Amniotic epithelial cell (primary cell): ENCODE measurements around the gene NBDY.

Experiments used
- DNase-seq: peaks from one replicate; pipeline ENCODE4 v3.0.0-alpha.2; 2010; ENCODE audit warnings: low read depth

NBDY gene

GRCh38 chrX:56785442-56785841 lies 56.4 kb downstream of the NBDY start:
- no peak for DNase-seq

- DNase-seq = no peak
These were observed 58.1 kb downstream of the NBDY start for GRCh38 chrX:56786889-56787733.

- DNase-seq = no peak
These were observed 58.7 kb downstream of the NBDY start for GRCh38 chrX:56787734-56788152.

GRCh38 chrX:56788229-56788628 lies 59.2 kb downstream of the NBDY start:
- no peak for DNase-seq

- no peak for DNase-seq
These were observed 59.7 kb downstream of the NBDY start for GRCh38 chrX:56788717-56789122.

- no peak for DNase-seq
These were observed 60.6 kb downstream of the NBDY start for GRCh38 chrX:56789518-56790070.

- DNase-seq = no peak
These were observed 61.7 kb downstream of the NBDY start for GRCh38 chrX:56790778-56791177.

- no peak for DNase-seq
These were observed 62.4 kb downstream of the NBDY start for GRCh38 chrX:56791456-56791855.

GRCh38 chrX:56792270-56793111 lies 63.4 kb downstream of the NBDY start:
- no peak for DNase-seq

GRCh38 chrX:56793112-56793430 lies 64.0 kb downstream of the NBDY start:
- DNase-seq = no peak

- no peak for DNase-seq
These were observed 64.7 kb downstream of the NBDY start for GRCh38 chrX:56793521-56794320.

- no peak for DNase-seq
These were observed 65.6 kb downstream of the NBDY start for GRCh38 chrX:56794404-56795230.

GRCh38 chrX:56795309-56795868 lies 66.3 kb downstream of the NBDY start:
- no peak for DNase-seq

GRCh38 chrX:56796641-56797395 lies 67.8 kb downstream of the NBDY start:
- DNase-seq = no peak

- peak; percentile 79 for DNase-seq
These were observed 68.7 kb downstream of the NBDY start for GRCh38 chrX:56797574-56798338.

GRCh38 chrX:56798339-56798711 lies 69.3 kb downstream of the NBDY start:
- DNase-seq = no peak

GRCh38 chrX:56798866-56799758 lies 70.1 kb downstream of the NBDY start:
- DNase-seq = no peak

- no peak for DNase-seq
These were observed 71.3 kb downstream of the NBDY start for GRCh38 chrX:56800307-56800706.
